ENCODE data around the gene LCP2. TPM values are rescaled to one million over a fixed set of nuclear protein-coding genes. Genes with fewer than 3 reads are reported as not detected.

The LCP2 gene
- total and polyA plus RNA-seq, 2 donors (not counting 1 experiment from before 2014, with no cell fraction given): 11.7 to 13.9 TPM

DNA sequence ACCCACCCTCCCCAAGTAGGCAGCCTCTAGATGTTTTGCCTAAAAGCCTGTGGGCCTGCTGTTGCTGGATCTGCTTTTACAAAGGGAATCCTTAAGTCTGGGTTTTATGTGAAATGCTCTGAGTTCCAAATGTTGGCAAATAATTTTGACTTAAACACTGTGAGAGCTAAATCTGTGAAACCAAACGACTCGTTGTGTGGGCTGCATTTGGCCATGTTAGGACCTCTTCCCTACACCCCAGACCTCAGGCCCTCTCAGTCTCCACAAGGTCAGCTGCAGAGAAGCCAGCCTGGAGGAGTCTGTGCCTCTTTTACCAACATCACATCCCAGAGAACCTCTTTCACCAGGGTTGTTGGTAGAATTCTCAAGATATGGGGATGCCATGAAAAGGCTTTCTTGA, 9.4 kb downstream of the LCP2 start:
- no peak for ATAC-seq (ENCODE audit: low read depth)
- H3K4me1 ChIP-seq (ENCODE audit: control insufficient read depth in 2 of 2, insufficient read depth in 2 of 2, low read length in 2 of 2): peaks cover 8 to 19% of the 10 kb centered on the region in 2 donors
- no peak overlapping the region for H3K27ac Mint-ChIP-seq

DNA sequence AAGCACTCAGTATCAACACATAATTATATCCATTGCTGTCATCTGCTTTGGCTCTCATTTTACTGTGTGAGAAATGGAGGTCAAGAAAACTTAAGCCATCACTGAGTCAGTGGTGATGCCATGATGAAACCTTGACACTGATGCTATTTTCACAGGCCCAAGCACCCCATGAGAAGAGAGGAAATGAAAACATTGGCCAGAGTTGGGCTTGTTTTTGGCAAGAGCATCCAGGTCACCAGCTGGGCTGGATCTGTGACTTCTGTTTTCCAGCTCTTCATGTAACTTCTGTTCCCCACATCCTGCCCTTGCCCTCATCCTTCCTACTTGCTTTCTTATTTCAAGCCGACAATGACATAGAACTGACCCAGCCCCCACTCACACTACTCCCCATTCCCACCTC, 10.0 kb downstream of the LCP2 start:
- peaks cover 3 to 12% (median 12%) of the 10 kb centered on the region in 3 donors for H3K9me3 ChIP-seq (ENCODE audit: control extremely low read depth in 1 of 3, control insufficient read depth in 2 of 3, insufficient read depth in 1 of 3, low read length in 2 of 3)
- Mint-ChIP-seq H3K9me3 (ENCODE audit: insufficient read depth) (peaks cover 10% of the 10 kb centered on the region), H3K27ac (no peak overlapping the region), H3K4me1 (peaks cover 13% of the 10 kb centered on the region), H3K4me3 (no peak overlapping the region), H3K27me3 (peaks cover 22% of the 10 kb centered on the region)
- ChIA-PET CTCF (interaction anchor here (0.6 to 1.7 kb wide), 2 partner anchors 13 to 19 kb away, joined by 3 to 4 read pairs; no protein-coding TSS in a partner anchor), POLR2A (interaction anchor here (0.9 kb wide), 1 partner anchor 10 kb away, joined by 4 read pairs; no protein-coding TSS in a partner anchor)
- no peak for DNase-seq
- peaks cover 0 to 4% of the 10 kb centered on the region in 2 experiments for H3K36me3 ChIP-seq (replicated peaks in 1 of 2; ENCODE audit: control extremely low read depth in 1 of 2, control insufficient read depth in 1 of 2, extremely low read depth in 1 of 2, insufficient read depth in 2 of 2, low read length in 1 of 2)
- H3K27ac ChIP-seq (ENCODE audit: low read length in 2 of 2): no peak overlapping the region
- H3K79me2 ChIP-seq (ENCODE audit: control insufficient read depth, insufficient read depth, low read length): no peaks in the 10 kb centered on the region
- TF ChIP-seq, protein P1, sequence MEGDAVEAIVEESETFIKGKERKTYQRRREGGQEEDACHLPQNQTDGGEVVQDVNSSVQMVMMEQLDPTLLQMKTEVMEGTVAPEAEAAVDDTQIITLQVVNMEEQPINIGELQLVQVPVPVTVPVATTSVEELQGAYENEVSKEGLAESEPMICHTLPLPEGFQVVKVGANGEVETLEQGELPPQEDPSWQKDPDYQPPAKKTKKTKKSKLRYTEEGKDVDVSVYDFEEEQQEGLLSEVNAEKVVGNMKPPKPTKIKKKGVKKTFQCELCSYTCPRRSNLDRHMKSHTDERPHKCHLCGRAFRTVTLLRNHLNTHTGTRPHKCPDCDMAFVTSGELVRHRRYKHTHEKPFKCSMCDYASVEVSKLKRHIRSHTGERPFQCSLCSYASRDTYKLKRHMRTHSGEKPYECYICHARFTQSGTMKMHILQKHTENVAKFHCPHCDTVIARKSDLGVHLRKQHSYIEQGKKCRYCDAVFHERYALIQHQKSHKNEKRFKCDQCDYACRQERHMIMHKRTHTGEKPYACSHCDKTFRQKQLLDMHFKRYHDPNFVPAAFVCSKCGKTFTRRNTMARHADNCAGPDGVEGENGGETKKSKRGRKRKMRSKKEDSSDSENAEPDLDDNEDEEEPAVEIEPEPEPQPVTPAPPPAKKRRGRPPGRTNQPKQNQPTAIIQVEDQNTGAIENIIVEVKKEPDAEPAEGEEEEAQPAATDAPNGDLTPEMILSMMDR (IDR thresholded peaks at IDR 0.05): no peak
- TF ChIP-seq EZH2 (IDR thresholded peaks at IDR 0.05; ENCODE audit: borderline replicate concordance, insufficient read depth, low read depth, low read length, poor library complexity, severe bottlenecking): no peak
- no peak overlapping the region for H3K9ac ChIP-seq (ENCODE audit: low read length)
- no CpG with 5 or more reads among the region's 1 CpG for WGBS (ENCODE audit: insufficient coverage)
- peaks cover 2 to 12% of the 10 kb centered on the region in 2 donors for H3K4me1 ChIP-seq (ENCODE audit: control insufficient read depth in 2 of 2, insufficient read depth in 2 of 2, low read length in 2 of 2)
- H3K4me2 ChIP-seq (replicated peaks; ENCODE audit: low read depth, low read length, poor library complexity, severe bottlenecking): no peak overlapping the region
- no peaks in the 10 kb centered on the region for H4K20me1 ChIP-seq (ENCODE audit: control insufficient read depth, insufficient read depth, low read length, poor library complexity, severe bottlenecking)
- peaks cover 0 to 14% (median 5%) of the 10 kb centered on the region in 4 experiments for H3K27me3 ChIP-seq (replicated peaks in 1 of 4; ENCODE audit: control extremely low read depth in 1 of 4, control insufficient read depth in 3 of 4, insufficient read depth in 4 of 4, low read length in 3 of 4)
- H2AFZ ChIP-seq (ENCODE audit: insufficient read depth, low read depth, low read length, poor library complexity, severe bottlenecking): no peak overlapping the region
- no peak for ATAC-seq (ENCODE audit: low read depth)
- intact Hi-C loops (cut with micrococcal nuclease): no loop called here
- no peak overlapping the region for H3K4me3 ChIP-seq (ENCODE audit: control extremely low read depth in 1 of 5, extremely low read depth in 1 of 5, insufficient read depth in 1 of 5, low read depth in 2 of 5, low read length in 4 of 5)

More for the DNA sequence above, 9.4 kb downstream of the LCP2 start:
- intact Hi-C loops (cut with micrococcal nuclease): no loop called here
- DNase-seq: no peak
- H3K4me3 Mint-ChIP-seq: no peak overlapping the region
- H3K9me3 ChIP-seq (ENCODE audit: control extremely low read depth in 1 of 3, control insufficient read depth in 2 of 3, insufficient read depth in 1 of 3, low read length in 2 of 3): peaks cover 3 to 12% (median 12%) of the 10 kb centered on the region in 3 donors
- H3K27ac ChIP-seq (ENCODE audit: low read length in 2 of 2): no peak overlapping the region
- H3K4me3 ChIP-seq (ENCODE audit: control extremely low read depth in 1 of 5, extremely low read depth in 1 of 5, insufficient read depth in 1 of 5, low read depth in 2 of 5, low read length in 4 of 5): no peak overlapping the region
- ChIA-PET CTCF (interaction anchor here (0.6 to 1.7 kb wide), 2 partner anchors 13 to 19 kb away, joined by 3 to 4 read pairs; no protein-coding TSS in a partner anchor), POLR2A (no interaction called here)
- no peak overlapping the region for H3K4me2 ChIP-seq (replicated peaks; ENCODE audit: low read depth, low read length, poor library complexity, severe bottlenecking)
- H3K9me3 Mint-ChIP-seq (ENCODE audit: insufficient read depth): peaks cover 10% of the 10 kb centered on the region
- no CpG with 5 or more reads among the region's 2 CpGs for WGBS (ENCODE audit: insufficient coverage)
- peaks cover 20% of the 10 kb centered on the region for H3K4me1 Mint-ChIP-seq
- peaks cover 22% of the 10 kb centered on the region for H3K27me3 Mint-ChIP-seq
- H3K27me3 ChIP-seq (replicated peaks in 1 of 4; ENCODE audit: control extremely low read depth in 1 of 4, control insufficient read depth in 3 of 4, insufficient read depth in 4 of 4, low read length in 3 of 4): peaks cover 0 to 14% (median 5%) of the 10 kb centered on the region in 4 experiments
- H3K36me3 ChIP-seq (replicated peaks in 1 of 2; ENCODE audit: control extremely low read depth in 1 of 2, control insufficient read depth in 1 of 2, extremely low read depth in 1 of 2, insufficient read depth in 2 of 2, low read length in 1 of 2): peaks cover 0 to 4% of the 10 kb centered on the region in 2 experiments
- H3K79me2 ChIP-seq (ENCODE audit: control insufficient read depth, insufficient read depth, low read length): no peaks in the 10 kb centered on the region
- H3K9ac ChIP-seq (ENCODE audit: low read length): no peak overlapping the region
- no peaks in the 10 kb centered on the region for H4K20me1 ChIP-seq (ENCODE audit: control insufficient read depth, insufficient read depth, low read length, poor library complexity, severe bottlenecking)
- no peak overlapping the region for H2AFZ ChIP-seq (ENCODE audit: insufficient read depth, low read depth, low read length, poor library complexity, severe bottlenecking)
- TF ChIP-seq EZH2 (IDR thresholded peaks at IDR 0.05; ENCODE audit: borderline replicate concordance, insufficient read depth, low read depth, low read length, poor library complexity, severe bottlenecking): no peak
- TF ChIP-seq, protein P1 (IDR thresholded peaks at IDR 0.05): no peak

Measured in B cell (primary cell).